Left ventricle myocardium superior (tissue), 1 donor: ENCODE data around the gene PIEZO1. TPM values are rescaled to one million over a fixed set of nuclear protein-coding genes. Genes with fewer than 3 reads are reported as not detected.

Source experiments
- ATAC-seq: fragments of 200-7000 bp; cut with Tn5 transposase; one replicate; pipeline ENCODE4 v1.9.1; 2020; ENCODE audit warnings: mild to moderate bottlenecking, moderate library complexity
- DNase-seq: peaks from one replicate; pipeline ENCODE4 v3.0.0-alpha.2; 2020
- intact Hi-C: fragments of 100-400 bp; cut with micrococcal nuclease; formaldehyde crosslinking; loops from one replicate; pipeline ENCODE4 v1.11.0; 2022
- total RNA-seq: library from RNA; stranded (reverse); fragmentation: NEBNext Ultra II Directional; extraction: Animal tissue kit (Norgen Biotek cat#: 25700); gene quantifications from one replicate; pipeline ENCODE4 v1.2.1, GENCODE V29; 2021
- donor health status: DM: no; HTN: yes; CAD: no; lungs with severe emphysema.

The PIEZO1 gene
- total RNA-seq, 1 donor from 2014 or later, result 19.1 TPM

DNA sequence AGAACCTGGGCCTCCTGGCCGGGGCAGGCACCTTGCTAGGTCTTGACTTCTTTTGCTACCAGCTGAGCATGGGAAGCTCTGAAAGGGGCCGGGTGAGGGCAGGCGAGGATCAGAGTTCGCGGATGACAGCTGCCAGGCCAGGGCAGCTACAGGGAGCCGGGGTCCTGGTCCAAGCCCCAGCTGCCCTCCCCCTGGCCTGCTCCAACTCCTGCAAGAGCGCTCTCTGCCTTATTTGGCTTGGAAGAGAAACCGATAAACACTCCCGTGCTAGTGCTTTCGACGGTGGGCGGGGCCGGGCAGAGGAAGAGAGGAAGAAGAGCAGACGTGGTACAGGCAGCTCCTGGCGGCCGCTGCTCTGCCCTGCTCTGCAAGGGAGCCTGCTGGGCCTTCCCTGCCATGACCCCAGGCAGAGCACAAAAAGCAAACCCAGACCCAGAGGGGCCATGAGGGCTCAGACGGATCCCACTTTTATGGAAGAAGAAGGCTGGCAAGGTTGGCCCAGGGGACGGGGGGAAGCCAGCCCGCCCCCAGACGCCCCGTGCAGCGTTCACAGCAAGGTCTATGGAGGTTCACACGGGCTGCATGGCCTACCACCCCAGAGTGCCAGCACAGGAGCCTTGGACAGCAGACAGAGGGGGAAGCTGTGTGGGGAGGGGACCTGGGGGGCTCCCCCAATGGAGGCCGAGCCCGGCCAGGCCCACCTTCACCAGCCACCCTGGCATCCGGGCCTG lies 25.6 kb downstream of the PIEZO1 start:
- ATAC-seq, result peak; percentile 16
- intact Hi-C loops, result no loop called here
- no peak for DNase-seq

DNA sequence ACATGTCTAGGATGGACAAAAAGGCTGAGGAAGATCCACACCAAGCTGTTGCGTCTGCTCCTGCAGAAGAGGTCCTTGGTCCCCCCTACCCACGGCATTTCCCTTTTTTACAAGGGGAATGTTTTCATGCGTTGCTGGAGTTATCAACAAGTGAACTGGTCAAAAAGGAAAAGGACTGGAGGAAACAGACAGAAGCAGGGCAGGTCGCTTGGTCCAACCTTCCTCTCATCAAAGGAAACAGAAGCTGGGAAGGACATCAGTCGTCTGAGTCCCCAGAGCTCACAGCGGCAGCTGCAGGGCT lies 26.1 kb downstream of the PIEZO1 start:
- DNase-seq (no peak), ATAC-seq (no peak)
- intact Hi-C loops, result no loop called here

DNA sequence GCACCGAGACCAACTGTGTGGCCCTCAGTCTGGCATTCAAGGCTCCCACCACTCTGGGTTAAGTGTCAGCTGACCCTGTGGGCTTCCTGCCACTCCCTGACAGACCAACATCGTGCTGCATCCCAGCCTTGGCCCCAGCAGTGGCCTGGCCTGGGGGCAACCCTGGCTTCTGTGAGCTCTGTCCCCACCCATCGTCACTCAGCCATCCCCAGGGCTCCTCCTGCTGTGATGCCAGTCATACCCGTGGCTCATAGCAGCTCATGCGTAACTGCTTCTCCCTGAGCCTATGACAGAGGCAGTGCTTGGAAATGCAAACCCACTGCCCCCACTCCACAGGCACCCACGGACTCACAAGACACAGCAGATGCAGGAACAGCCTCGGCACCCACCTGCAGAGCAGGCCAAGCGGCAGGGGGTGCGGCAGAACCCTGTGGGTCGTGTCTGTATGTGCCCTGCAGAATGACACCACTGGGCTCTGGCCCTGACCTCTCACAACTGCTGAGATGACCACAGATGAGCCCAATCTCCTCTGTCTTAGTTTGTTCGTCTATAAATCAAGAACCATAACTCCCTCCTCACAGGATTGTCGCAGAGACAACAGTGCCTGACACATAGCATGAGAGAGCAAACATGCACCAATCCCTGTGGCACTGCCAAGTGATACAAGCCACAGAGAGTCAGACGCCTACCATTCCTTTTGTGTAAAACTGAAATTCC lies 26.6 kb downstream of the PIEZO1 start:
- DNase-seq, result no peak
- intact Hi-C loops, result no loop called here
- no peak for ATAC-seq

DNA sequence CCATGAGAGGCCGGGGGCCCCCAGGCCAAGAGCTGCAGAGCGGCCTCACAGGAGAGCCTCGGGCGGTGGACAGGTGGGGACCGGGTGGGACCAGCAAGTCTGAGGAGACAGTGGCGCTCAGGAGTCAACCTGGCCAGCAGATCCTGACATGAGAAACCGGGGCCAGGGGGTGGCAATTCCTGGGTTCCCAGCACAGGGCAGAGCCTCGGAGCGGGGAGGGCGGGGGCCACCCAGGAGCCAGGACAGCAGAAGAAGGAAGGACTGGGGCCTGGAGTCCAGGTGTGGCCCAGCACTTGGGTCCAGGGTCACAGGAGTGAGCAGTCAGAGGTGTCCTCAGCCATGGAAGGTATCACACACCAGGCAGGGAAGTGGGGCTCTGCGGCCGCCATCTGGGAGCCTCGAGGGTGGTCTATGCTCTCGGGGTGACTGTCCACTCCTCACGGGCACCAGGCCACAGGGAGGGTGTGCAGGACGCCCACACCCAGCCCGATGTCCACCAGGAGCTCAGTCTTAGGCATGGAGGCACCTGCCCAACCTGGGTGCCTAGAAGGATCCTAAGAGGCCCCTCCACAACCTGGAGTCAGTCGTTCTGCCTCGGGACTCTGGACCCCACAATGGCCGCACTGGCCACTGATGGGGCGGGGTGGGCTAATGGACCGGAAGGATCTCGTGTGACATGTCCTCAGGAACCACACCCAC lies 29.1 kb downstream of the PIEZO1 start:
- ATAC-seq (no peak), DNase-seq (no peak)
- intact Hi-C loops, result no loop called here

DNA sequence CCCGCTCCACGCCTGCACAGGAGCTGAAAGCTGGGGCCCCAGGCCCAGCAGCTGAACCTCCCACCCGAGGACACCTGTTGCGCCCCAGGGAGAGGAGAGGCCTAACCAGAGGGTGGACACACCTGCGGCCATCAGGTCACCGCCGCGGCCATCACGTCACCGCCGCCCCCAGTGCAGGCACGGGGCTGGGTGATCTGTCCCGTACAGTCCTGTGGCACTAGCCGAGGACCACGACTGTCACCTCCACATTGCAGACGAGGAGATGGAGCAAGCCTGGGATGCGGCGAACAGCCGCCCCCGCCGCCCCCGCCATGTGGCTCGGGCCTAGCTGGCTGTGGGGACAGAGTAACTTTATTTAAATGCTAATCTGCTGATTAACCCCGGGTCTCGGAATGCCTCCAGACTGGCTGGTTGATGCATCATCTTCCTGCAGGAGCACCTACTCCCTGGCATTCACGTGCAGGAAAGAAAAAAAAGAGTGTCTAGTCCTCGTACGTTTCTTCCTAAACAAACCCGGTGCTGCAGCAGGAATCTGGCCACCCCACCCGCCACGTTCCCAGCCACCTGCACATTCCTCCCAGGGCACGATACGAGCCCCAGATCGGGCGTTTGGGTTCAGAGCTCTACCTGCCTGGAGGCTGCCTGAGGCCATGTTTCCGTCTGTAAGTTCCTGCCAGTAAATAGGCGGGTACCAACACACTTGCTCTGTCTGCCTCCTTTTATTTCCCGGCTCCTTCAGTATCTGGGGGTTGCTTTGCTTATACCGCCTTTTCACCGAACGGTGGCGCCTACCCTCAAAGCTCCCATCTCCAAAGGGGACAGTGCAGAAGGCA lies 29.9 kb downstream of the PIEZO1 start:
- DNase-seq (no peak), ATAC-seq (no peak)
- intact Hi-C loops, result no loop called here

DNA sequence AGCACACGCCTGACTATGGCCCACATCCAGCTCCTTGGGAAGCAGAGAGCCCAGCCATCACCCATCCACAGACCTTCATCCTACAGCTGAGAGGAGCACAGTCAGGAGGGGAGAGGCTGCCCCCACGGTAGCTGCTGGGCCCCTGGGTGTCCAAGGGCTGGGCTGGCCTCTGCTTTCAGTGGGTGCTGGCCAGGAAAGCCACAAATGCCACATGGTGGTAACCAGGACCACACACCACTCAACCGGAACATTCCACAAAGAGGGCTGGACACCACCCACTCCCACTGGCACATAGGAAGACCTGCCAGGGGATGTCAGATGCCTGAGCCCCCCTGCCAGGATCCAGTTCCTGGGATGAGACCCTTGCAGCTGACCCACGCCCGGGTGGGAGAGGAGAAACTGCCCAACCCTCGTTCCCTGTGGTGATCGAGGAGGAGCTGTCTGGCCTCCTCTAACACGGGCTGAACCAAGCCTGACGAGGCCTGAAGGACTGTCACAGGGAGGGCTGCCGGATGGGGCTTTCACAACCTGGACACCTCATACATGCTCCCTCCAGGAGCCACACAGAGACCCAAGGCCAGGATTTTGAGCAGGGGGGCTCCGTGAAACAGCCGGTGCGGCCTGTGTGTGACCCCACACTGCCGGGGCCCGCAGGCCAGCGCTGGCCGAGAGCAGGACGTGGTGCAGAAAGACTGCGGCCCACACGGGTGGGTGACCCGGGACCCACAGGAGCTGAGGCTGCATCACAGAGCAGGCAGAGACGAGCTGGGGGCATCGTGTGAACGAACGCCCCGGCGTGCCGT lies 30.7 kb downstream of the PIEZO1 start:
- ATAC-seq (no peak), DNase-seq (no peak)
- intact Hi-C loops, result no loop called here

DNA sequence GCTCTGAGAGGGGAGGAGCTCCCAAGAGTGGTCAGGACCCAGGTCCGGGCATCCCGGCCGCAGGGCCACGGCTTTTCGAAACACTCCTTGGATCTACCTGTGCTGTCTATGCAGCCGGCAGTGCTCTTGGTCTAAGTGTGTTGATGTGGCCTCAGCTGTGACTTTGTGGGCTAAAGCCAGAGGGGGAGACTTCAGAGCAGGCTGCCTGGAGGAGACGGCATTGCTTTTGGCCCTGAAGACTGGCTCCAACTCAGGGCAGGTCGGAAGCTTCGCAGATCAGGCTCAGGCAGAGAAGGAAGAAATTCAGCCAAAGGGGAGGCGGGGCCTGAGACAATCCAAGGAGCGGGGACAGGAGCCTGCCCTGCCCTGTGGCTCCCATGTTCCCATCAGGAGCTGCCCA lies 31.4 kb downstream of the PIEZO1 start:
- no peak for DNase-seq
- no peak for ATAC-seq
- intact Hi-C loops, result no loop called here

DNA sequence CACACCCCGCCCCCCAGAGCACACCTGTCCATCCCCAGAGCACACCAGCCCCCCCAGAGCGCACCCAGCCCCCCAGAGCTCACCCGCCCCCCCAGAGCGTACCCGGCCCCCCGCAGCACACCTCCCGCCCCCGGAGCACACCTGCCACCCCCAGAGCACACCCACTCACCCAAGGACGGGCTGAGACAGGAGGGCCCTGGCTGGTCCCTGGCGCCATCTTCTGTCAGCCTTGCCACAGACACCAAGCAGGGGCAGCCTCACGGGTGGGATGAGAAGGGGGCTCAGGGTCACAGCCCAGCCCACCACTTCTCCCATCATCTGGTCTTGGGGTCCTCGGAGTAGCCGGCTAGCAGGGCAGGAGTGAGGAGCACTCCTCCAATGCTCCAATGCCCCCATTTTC lies 31.8 kb downstream of the PIEZO1 start:
- no peak for ATAC-seq
- DNase-seq, result no peak
- intact Hi-C loops, result no loop called here

DNA sequence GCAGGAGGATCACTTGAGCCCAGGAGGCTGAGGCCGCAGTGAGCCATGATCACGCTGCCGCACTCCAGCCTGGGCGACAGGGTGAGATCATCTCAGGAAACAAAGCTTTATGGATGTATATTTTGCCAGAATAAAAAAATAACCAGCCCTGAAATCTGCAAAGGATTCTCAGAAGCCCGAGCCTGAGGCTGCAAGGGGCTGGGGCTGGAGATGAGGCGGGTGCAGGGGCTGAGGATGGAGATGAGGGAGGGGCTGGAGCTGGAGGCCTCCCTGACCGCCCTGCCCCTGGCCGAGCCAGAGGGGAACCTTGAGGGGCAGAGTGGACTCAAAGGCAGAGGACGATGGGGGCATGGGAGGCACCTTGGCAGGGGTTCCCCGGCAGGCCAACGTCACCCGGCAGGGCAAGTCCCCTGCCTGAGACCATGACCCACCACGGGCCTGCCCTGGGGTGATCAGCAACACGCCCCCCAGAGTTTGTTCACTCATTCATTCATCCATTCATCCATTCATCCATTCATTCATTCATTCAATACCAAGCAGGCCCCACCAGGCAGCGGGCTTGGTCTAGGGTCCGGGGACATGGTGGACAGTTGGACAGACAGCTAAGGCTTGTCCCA lies 32.5 kb downstream of the PIEZO1 start:
- DNase-seq (no peak), ATAC-seq (no peak)
- intact Hi-C loops, result no loop called here

DNA sequence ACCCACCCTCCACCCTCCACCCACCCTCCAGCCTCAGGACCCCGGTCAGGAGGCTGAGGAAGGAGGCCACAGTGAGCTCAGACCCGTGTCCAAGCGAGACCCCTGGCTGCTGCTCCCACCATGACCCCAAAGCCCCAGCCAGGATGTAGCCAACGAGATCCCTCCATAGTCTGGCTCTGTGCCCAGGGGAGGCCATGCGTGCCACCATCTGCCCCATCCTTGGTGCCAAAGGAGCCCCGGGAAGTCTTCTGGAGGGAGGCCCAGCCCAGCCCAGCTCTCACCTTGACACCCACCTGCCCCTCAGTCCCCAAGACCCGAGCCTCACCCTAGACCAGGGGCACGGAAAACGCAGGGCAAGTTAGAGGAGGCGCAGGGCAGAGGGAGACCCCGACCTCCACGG lies 34.2 kb downstream of the PIEZO1 start:
- DNase-seq (no peak), ATAC-seq (no peak)
- intact Hi-C loops, result no loop called here

DNA sequence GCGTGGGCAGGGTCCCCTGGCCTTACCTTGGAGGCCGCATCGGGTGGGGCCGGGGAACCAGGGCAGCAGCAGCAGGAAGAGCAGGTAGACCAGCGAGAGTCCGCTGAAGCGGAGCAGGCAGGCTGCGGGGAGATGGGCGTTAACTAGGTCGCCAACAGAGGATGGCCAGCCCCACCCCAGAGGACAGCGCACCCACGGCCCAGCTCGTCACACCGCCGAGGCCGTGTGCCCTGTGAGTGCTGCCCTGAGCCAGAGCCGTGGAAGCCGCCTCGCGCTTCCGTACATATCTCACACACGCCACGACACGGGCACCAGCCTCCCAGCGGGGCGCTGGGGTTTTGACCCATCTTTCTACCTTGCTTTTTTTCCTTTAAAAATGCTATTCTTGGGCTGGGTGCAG lies 35.7 kb downstream of the PIEZO1 start:
- ATAC-seq (no peak), DNase-seq (no peak)
- intact Hi-C loops, result no loop called here

DNA sequence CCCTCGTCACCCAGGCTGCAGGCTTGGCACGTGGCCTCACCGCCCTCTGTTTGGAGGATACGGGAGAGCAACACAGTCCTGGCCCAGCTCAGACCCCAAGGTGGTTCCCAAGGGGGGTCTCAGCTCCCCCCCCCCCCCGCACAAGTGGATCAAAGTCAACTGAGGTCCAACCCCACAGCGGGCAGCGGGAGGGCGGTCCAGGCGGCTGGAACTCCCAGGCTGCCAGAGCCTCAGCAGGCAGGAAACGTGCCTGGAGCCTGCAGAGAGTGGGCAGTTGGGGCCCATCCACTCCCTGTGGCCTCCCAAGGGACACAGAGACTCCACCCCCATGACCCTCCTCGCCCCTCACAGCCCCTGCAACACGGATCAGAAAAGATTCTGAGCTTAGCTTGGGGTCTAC lies 36.7 kb downstream of the PIEZO1 start:
- ATAC-seq, result no peak

DNA sequence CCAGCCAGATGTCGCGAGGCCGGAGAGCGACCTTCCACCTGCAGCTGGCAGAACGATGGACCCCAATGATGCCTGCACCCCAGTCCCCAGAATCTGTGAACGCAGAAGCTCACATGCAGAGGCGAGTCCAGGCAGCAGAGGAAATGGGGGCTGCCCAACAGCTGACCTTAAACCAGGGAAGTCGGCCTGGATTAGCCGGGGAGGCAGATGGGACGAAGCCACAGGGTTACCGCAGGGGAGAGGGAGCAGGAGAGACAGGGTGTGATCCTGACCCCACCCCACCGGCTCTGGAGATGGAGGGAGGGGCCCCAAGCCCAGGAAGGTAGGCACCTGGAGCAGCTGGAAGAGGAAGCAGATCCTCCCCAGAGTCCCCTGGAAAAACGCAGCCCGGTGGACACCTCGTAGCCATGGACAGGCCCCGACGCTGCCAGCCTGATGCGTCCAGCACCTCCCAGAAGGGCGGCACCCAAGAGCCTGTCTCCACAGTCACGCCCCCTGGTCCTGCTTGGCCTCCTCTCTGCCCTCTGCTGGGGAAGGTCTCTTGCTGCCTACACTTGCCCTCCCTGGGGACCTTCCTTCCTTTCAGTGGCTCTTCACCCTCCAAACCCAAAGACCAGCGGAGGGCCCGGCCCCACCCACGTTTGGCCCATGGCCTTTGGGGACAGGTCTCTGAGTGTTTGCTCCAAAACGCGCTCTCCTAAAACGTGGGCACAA lies 37.3 kb downstream of the PIEZO1 start:
- ATAC-seq (no peak), DNase-seq (no peak)
- intact Hi-C loops, result no loop called here

More for the DNA sequence above, 36.7 kb downstream of the PIEZO1 start:
- DNase-seq, result no peak
- intact Hi-C loops, result no loop called here

DNA sequence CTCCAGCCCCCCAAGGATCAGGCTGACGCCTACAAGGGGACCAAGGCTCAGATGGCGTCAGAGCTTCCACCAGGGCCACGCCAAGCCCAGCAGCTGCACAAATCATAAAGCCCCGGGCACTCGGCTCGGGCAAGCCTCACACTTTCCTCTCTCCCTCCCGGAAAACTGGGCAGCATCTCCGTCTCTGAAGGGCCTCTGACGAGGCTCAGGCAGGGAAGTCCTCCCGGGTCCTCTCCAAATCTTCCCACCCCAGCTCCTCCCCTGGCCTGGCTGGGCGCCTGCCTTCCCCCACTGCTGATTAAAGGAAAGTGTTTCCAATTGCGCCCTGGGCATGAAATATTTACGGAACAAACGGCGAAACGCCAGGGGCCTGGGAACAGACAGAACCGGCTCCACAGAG lies 38.5 kb downstream of the PIEZO1 start:
- ATAC-seq (peak; percentile 10), DNase-seq (no peak)
- intact Hi-C loops, result no loop called here

DNA sequence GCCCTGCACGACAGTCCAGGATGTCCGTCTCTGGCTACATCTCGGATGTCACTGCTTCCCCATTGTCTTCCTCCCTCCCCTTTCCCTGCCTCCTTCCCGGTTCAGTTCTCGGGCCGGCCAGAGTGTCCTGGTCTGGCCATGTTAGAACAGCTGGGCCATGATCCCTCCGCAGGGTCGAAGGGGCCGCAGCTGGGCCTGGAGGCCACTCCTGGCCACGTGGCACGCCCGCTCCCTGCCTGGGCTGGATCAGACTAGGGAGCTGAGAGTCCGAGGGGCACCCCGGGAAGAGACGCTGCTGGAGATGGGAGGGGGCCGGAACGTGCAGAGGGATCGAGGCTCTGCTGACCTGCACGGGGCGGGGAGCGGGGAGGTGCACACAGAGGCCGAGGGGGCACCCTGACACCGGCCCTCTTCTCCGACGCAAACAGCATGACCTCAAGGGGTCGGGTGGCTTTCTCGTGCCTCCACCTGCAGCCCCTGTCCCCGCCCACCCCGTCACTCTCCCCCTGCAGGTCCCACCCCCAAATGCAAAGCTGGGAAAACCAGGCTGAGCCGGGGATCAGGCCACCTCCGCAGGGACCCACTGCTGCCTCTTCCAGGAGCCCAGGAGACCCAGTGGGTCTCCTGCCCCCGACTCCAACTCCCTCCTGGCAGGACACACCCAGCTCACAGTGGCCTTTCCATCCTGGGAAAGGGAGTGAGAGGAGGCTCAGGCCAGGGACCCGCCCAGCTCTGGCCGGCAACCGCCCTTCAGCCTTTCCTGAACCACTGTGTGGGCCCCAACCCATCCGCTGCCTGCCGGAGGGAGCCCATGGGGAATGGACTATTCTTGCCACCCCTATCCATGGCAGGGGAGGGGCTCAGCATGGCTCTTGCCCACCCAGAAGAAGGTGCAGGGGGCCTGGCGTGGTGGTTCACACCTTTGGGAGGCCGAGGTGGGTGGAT lies 40.2 kb downstream of the PIEZO1 start:
- peak; percentile 49 for ATAC-seq
- DNase-seq, result no peak
- intact Hi-C loops, result no loop called here

DNA sequence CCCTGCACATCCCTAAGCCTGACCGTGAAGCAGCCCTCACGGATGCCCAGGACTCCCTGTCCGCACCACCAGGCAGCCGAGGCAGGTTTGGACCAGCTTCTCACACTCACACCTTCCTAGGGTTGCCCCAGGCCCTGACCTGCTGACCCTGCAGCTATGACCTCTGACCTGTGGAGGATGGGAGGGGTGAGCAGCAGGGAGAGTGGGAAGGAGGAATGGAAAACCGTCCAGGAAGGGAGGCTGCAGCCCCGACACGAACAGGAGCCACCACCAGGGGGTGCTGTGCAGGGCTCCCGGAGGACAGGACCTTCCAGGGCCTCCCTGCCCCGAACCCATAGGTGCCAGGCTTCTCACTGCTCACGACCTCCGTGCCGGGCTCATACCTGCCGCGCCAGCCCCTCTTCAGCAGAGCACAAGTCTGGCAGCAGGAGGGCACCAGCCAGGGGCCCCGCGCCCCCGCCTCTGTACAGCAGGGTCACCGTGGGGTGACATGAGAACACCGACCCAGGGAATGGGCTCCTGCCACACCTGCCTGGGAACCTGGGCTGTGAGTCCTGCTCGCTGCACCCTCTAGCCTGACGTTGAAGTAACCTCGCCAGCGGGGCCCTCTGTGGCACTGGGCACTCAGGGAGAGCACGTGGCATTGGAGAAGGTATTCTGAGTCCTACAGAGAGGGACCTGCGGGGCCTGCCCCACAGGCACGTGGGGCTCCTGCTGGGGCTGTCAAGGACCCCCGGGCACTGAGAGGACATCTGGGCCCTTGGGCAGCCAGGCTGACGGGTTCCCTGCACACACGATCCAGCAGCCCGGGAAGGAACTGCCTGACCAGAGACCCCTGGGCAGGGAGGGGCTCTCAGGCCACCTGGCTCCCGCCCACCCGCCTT lies 41.1 kb downstream of the PIEZO1 start:
- ATAC-seq, result peak; percentile 75
- peak; percentile 90 for DNase-seq
- intact Hi-C loops, result no loop called here
